Measurements from ENCODE around the gene COL9A3. TPM values are rescaled to one million over a fixed set of nuclear protein-coding genes. Genes with fewer than 3 reads are reported as not detected.

COL9A3 gene
- total and polyA plus RNA-seq, 2 experiments from 2014 or later: 23.9 to 68.1 TPM

DNA sequence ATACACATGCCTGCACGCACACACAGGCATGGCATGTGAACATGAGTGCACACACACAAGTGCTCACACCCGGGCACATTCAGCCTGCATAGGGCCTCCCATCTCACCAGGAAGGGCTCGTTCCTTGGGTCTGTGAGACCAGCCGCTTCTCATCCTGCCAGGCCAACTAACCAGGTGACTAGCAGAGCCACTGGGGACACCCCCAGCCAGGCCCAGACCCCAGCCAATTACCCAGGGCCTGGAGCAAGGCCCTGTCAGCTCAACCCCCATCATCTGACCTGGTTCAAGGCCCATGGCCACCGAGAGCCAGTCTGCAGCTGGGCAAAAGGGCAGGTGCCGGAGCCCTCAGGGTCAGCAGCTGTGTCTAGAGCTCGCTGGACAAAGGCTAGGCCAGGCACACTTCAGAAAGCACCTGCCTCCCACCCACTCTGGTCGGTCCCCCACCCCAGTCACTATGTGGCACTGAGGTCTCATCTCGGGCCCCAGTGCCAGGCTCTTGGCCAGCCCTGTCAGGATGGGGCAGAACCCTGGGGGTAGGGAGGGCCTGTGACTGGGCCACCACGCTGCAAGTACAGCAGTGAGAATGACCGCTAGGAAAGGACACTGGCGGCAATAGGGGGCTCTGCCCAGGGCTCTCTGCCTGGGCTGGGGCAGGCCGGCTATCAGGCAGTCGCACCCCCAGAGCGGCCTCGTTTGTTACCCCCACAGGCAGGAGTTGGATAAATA lies 47.3 kb upstream of the COL9A3 start:
- H4K20me1 ChIP-seq (ENCODE audit: insufficient read depth, poor library complexity, severe bottlenecking): no peaks in the 10 kb centered on the region
- H3K4me3 ChIP-seq: no peak overlapping the region
- no peak overlapping the region for H2AFZ ChIP-seq
- no peak for DNase-seq (ENCODE audit: low spot score)
- no peaks in the 10 kb centered on the region for H3K36me3 ChIP-seq (replicated peaks; ENCODE audit: insufficient read depth, low read depth)
- H3K79me2 ChIP-seq: no peaks in the 10 kb centered on the region
- 94% methylated on average over 16 of the region's 16 CpGs for WGBS (ENCODE audit: low lambda C conversion rate, missing lambda C conversion rate)
- H3K9me2 ChIP-seq (replicated peaks; ENCODE audit: insufficient read depth): no peaks in the 10 kb centered on the region
- no peaks in the 10 kb centered on the region for H3K27me3 ChIP-seq
- H3K9me3 ChIP-seq (ENCODE audit: low read depth): no peaks in the 10 kb centered on the region
- H3K4me1 ChIP-seq (ENCODE audit: insufficient read depth): peaks cover 17% of the 10 kb centered on the region
- H3K4me2 ChIP-seq: no peak overlapping the region
- H3K27ac ChIP-seq: no peak overlapping the region
- TF ChIP-seq EZH2phosphoT487 (IDR thresholded peaks at IDR 0.05; ENCODE audit: low read depth, severe bottlenecking, unreplicated experiment) (no peak), EZH2 (IDR thresholded peaks at IDR 0.05; ENCODE audit: borderline replicate concordance) (no peak)
- TF ChIP-seq, protein P1, sequence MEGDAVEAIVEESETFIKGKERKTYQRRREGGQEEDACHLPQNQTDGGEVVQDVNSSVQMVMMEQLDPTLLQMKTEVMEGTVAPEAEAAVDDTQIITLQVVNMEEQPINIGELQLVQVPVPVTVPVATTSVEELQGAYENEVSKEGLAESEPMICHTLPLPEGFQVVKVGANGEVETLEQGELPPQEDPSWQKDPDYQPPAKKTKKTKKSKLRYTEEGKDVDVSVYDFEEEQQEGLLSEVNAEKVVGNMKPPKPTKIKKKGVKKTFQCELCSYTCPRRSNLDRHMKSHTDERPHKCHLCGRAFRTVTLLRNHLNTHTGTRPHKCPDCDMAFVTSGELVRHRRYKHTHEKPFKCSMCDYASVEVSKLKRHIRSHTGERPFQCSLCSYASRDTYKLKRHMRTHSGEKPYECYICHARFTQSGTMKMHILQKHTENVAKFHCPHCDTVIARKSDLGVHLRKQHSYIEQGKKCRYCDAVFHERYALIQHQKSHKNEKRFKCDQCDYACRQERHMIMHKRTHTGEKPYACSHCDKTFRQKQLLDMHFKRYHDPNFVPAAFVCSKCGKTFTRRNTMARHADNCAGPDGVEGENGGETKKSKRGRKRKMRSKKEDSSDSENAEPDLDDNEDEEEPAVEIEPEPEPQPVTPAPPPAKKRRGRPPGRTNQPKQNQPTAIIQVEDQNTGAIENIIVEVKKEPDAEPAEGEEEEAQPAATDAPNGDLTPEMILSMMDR (IDR thresholded peaks at IDR 0.05; ENCODE audit: poor library complexity): no peak

DNA sequence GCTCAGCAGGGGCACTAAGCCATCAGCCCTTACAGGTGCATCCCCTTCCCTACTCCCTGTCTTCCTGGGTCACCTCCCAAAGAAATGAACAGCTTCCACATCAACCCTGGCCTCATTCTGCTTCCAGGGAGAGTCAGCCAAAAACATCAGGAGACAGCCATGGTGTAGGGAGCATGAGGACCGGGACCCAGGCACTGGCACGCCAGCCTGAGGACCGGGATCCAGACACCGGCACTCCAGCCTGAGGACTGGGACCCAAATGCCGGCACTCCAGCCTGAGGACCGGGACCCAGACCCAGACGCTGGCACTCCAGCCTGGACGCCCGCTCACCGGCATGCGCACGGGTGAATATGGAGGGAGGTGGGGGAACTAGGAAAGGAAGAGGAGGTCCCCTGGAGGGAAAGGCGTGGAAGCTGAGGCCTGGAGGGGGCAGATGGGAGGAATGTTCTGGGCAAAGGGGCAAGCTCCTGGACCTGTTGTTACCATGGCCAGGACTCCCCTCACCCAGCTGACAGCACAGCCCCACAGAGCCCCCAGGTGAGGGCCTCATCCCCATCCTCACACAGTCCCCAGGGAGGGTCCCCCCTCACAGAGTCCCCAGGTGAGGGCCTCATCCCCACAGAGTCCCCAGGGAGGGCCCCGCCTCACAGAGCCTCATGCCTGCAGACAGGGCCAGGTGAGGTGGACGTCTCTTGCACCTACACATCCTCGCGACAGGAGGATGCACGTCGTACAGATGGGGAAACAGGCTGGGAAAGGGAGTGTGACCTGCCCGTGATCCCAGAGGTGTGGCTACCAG lies 46.5 kb upstream of the COL9A3 start:
- Histone ChIP-seq H3K4me2 (no peak overlapping the region), H3K9me3 (ENCODE audit: low read depth) (no peaks in the 10 kb centered on the region), H3K27ac (no peak overlapping the region), H3K4me1 (ENCODE audit: insufficient read depth) (peaks cover 17% of the 10 kb centered on the region), H3K36me3 (replicated peaks; ENCODE audit: insufficient read depth, low read depth) (no peaks in the 10 kb centered on the region), H3K27me3 (no peaks in the 10 kb centered on the region), H3K4me3 (no peak overlapping the region), H2AFZ (no peak overlapping the region), H3K9me2 (replicated peaks; ENCODE audit: insufficient read depth) (no peaks in the 10 kb centered on the region), H3K79me2 (no peaks in the 10 kb centered on the region), H4K20me1 (ENCODE audit: insufficient read depth, poor library complexity, severe bottlenecking) (no peaks in the 10 kb centered on the region)
- TF ChIP-seq EZH2phosphoT487 (IDR thresholded peaks at IDR 0.05; ENCODE audit: low read depth, severe bottlenecking, unreplicated experiment): no peak
- TF ChIP-seq, protein P1 (IDR thresholded peaks at IDR 0.05; ENCODE audit: poor library complexity): no peak
- TF ChIP-seq EZH2 (IDR thresholded peaks at IDR 0.05; ENCODE audit: borderline replicate concordance): no peak
- WGBS (ENCODE audit: low lambda C conversion rate, missing lambda C conversion rate): 96% methylated on average over 19 of the region's 20 CpGs
- DNase-seq (ENCODE audit: low spot score): no peak

GRCh38 chr20:62770916-62771315 lies 45.9 kb upstream of the COL9A3 start:
- Histone ChIP-seq H3K4me2 (no peak overlapping the region), H3K9me2 (replicated peaks; ENCODE audit: insufficient read depth) (no peaks in the 10 kb centered on the region), H4K20me1 (ENCODE audit: insufficient read depth, poor library complexity, severe bottlenecking) (no peaks in the 10 kb centered on the region), H3K4me3 (no peak overlapping the region), H3K27ac (no peak overlapping the region), H3K36me3 (replicated peaks; ENCODE audit: insufficient read depth, low read depth) (no peaks in the 10 kb centered on the region), H3K79me2 (no peaks in the 10 kb centered on the region), H3K4me1 (ENCODE audit: insufficient read depth) (peaks cover 17% of the 10 kb centered on the region), H2AFZ (no peak overlapping the region), H3K9me3 (ENCODE audit: low read depth) (no peaks in the 10 kb centered on the region), H3K27me3 (no peaks in the 10 kb centered on the region)
- TF ChIP-seq, protein P1 (IDR thresholded peaks at IDR 0.05; ENCODE audit: poor library complexity): no peak
- no peak for TF ChIP-seq EZH2 (IDR thresholded peaks at IDR 0.05; ENCODE audit: borderline replicate concordance)
- TF ChIP-seq EZH2phosphoT487 (IDR thresholded peaks at IDR 0.05; ENCODE audit: low read depth, severe bottlenecking, unreplicated experiment): no peak
- WGBS (ENCODE audit: low lambda C conversion rate, missing lambda C conversion rate): 94% methylated on average over 14 of the region's 14 CpGs
- no peak for DNase-seq (ENCODE audit: low spot score)

Measured in hepatocyte (in vitro differentiated cells).